ENCODE results near the gene ARMC3. TPM values are rescaled to one million over a fixed set of nuclear protein-coding genes. Genes with fewer than 3 reads are reported as not detected.

The ARMC3 gene
- total RNA-seq, 1 donor = 2.1 TPM

- no peaks in the 10 kb centered on the region for H3K4me1 ChIP-seq (ENCODE audit: insufficient read depth, low read length)
- no peak overlapping the region for H3K4me3 ChIP-seq (ENCODE audit: low read length)
- no peaks in the 10 kb centered on the region for H3K9me3 ChIP-seq (ENCODE audit: low read depth, low read length)
- H3K27me3 ChIP-seq (ENCODE audit: insufficient read depth, low read length) = no peaks in the 10 kb centered on the region
Measured at GRCh38 chr10:22958338-22958737, 30.5 kb downstream of the ARMC3 start.

DNA sequence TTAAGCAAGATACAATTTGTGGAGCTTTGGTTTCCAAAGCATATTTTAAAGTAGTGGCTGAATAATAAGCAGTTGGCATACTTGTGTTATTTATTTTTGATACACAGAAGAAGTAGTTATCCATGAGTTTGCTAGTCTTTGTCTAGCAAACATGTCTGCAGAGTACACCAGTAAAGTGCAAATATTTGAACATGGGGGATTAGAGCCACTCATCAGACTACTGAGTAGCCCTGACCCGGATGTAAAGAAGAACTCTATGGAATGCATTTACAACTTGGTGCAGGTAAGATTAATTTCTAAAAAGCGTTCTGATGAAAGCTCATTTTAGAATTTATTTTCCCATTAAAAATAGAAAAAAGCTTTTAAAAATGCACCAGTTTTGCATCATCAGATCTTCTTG, 31.4 kb downstream of the ARMC3 start:
- Histone ChIP-seq H3K9me3 (ENCODE audit: low read depth, low read length) (no peaks in the 10 kb centered on the region), H3K27me3 (ENCODE audit: insufficient read depth, low read length) (no peaks in the 10 kb centered on the region), H3K4me1 (ENCODE audit: insufficient read depth, low read length) (no peaks in the 10 kb centered on the region), H3K4me3 (ENCODE audit: low read length) (no peak overlapping the region)

- Histone ChIP-seq H3K9me3 (ENCODE audit: low read depth, low read length) (no peaks in the 10 kb centered on the region), H3K4me3 (ENCODE audit: low read length) (no peak overlapping the region)
Measured at GRCh38 chr10:22959950-22960349, 32.1 kb downstream of the ARMC3 start.

GRCh38 chr10:22962817-22963216, 35.0 kb downstream of the ARMC3 start:
- Histone ChIP-seq H3K4me1 (ENCODE audit: insufficient read depth, low read length) (no peaks in the 10 kb centered on the region), H3K27me3 (ENCODE audit: insufficient read depth, low read length) (no peaks in the 10 kb centered on the region), H3K9me3 (ENCODE audit: low read depth, low read length) (no peaks in the 10 kb centered on the region), H3K4me3 (ENCODE audit: low read length) (no peak overlapping the region)

More at GRCh38 chr10:22959950-22960349, 32.1 kb downstream of the ARMC3 start:
- no peaks in the 10 kb centered on the region for H3K27me3 ChIP-seq (ENCODE audit: insufficient read depth, low read length)
- H3K4me1 ChIP-seq (ENCODE audit: insufficient read depth, low read length) = no peaks in the 10 kb centered on the region

- Histone ChIP-seq H3K9me3 (ENCODE audit: low read depth, low read length) (no peaks in the 10 kb centered on the region), H3K27me3 (ENCODE audit: insufficient read depth, low read length) (no peaks in the 10 kb centered on the region), H3K4me3 (ENCODE audit: low read length) (no peak overlapping the region), H3K4me1 (ENCODE audit: insufficient read depth, low read length) (no peaks in the 10 kb centered on the region)
Measured at GRCh38 chr10:22969704-22970103, 41.9 kb downstream of the ARMC3 start.

DNA sequence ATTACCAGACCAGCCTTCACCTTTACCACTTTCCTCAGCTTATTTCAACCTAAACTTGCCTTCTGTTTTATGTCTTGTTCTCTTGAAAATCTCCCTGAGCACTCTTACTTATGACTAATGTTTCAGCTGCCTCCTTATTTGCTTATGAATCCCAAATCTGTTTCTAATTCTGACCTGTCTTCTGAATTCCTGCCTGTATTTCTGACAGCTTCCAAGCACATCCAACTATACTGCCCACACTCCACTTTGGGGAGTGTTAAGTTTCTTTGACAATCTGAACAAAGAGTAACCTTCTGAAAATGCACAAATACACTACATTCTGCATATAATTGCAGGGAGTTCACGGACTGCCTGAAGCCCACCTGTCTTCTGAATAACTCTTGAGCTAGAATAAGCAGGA, 48.7 kb downstream of the ARMC3 start:
- Histone ChIP-seq H3K27me3 (ENCODE audit: insufficient read depth, low read length) (no peaks in the 10 kb centered on the region), H3K4me3 (ENCODE audit: low read length) (no peak overlapping the region), H3K4me1 (ENCODE audit: insufficient read depth, low read length) (no peaks in the 10 kb centered on the region), H3K9me3 (ENCODE audit: low read depth, low read length) (no peaks in the 10 kb centered on the region)

DNA sequence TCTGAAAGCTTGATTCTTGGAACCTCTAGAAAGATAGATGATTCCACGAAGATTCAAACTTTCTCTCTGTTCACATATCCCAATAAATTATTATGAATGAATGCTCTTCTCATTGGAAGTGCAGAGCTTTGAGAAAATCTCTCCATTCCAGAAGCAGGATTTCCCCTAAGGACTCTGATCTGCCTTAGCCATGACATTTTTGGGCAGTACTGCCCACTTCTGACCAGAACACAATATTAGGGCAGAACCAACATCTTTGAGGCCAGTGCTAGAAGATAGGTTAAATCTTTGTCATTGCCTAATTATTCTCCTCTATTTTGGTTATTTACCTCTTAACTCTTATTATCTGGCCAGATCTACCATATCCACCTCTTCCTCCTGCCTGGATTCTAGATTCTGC, 49.9 kb downstream of the ARMC3 start:
- Histone ChIP-seq H3K27me3 (ENCODE audit: insufficient read depth, low read length) (no peaks in the 10 kb centered on the region), H3K4me1 (ENCODE audit: insufficient read depth, low read length) (no peaks in the 10 kb centered on the region), H3K9me3 (ENCODE audit: low read depth, low read length) (no peaks in the 10 kb centered on the region), H3K4me3 (ENCODE audit: low read length) (no peak overlapping the region)

DNA sequence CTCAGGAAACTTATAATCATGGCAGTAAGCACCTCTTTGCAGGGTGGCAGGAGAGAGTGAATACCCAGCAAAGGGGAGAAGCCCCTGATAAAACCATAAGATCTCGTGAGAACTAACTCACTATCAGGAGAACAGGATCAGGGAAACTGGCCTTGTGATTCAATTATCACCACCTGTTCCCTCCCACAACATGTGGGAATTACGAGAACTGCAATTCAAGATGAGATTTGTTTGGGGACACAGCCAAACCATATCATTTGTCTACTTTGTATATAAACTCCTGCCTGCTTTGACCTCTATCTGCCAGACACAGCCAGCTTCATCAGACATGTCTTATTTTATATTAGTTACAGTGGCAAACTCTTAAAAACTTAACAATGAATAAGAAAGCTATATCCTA, 50.4 kb downstream of the ARMC3 start:
- Histone ChIP-seq H3K9me3 (ENCODE audit: low read depth, low read length) (no peaks in the 10 kb centered on the region), H3K27me3 (ENCODE audit: insufficient read depth, low read length) (no peaks in the 10 kb centered on the region), H3K4me1 (ENCODE audit: insufficient read depth, low read length) (no peaks in the 10 kb centered on the region), H3K4me3 (ENCODE audit: low read length) (no peak overlapping the region)

GRCh38 chr10:22978918-22979317, 51.1 kb downstream of the ARMC3 start:
- no peak overlapping the region for H3K4me3 ChIP-seq (ENCODE audit: low read length)
- no peaks in the 10 kb centered on the region for H3K4me1 ChIP-seq (ENCODE audit: insufficient read depth, low read length)
- H3K27me3 ChIP-seq (ENCODE audit: insufficient read depth, low read length) = no peaks in the 10 kb centered on the region
- no peaks in the 10 kb centered on the region for H3K9me3 ChIP-seq (ENCODE audit: low read depth, low read length)

GRCh38 chr10:22980822-22981221, 53.0 kb downstream of the ARMC3 start:
- Histone ChIP-seq H3K9me3 (ENCODE audit: low read depth, low read length) (no peaks in the 10 kb centered on the region), H3K4me3 (ENCODE audit: low read length) (no peak overlapping the region), H3K4me1 (ENCODE audit: insufficient read depth, low read length) (no peaks in the 10 kb centered on the region), H3K27me3 (ENCODE audit: insufficient read depth, low read length) (no peaks in the 10 kb centered on the region)

GRCh38 chr10:22984066-22984465, 56.2 kb downstream of the ARMC3 start:
- H3K27me3 ChIP-seq (ENCODE audit: insufficient read depth, low read length) = no peaks in the 10 kb centered on the region

GRCh38 chr10:22986771-22987542, 59.1 kb downstream of the ARMC3 start:
- no peaks in the 10 kb centered on the region for H3K9me3 ChIP-seq (ENCODE audit: low read depth, low read length)
- H3K4me1 ChIP-seq (ENCODE audit: insufficient read depth, low read length) = no peaks in the 10 kb centered on the region
- H3K4me3 ChIP-seq (ENCODE audit: low read length) = no peak overlapping the region
- H3K27me3 ChIP-seq (ENCODE audit: insufficient read depth, low read length) = no peaks in the 10 kb centered on the region

More at GRCh38 chr10:22984066-22984465, 56.2 kb downstream of the ARMC3 start:
- no peaks in the 10 kb centered on the region for H3K4me1 ChIP-seq (ENCODE audit: insufficient read depth, low read length)
- H3K4me3 ChIP-seq (ENCODE audit: low read length) = no peak overlapping the region
- H3K9me3 ChIP-seq (ENCODE audit: low read depth, low read length) = no peaks in the 10 kb centered on the region

DNA sequence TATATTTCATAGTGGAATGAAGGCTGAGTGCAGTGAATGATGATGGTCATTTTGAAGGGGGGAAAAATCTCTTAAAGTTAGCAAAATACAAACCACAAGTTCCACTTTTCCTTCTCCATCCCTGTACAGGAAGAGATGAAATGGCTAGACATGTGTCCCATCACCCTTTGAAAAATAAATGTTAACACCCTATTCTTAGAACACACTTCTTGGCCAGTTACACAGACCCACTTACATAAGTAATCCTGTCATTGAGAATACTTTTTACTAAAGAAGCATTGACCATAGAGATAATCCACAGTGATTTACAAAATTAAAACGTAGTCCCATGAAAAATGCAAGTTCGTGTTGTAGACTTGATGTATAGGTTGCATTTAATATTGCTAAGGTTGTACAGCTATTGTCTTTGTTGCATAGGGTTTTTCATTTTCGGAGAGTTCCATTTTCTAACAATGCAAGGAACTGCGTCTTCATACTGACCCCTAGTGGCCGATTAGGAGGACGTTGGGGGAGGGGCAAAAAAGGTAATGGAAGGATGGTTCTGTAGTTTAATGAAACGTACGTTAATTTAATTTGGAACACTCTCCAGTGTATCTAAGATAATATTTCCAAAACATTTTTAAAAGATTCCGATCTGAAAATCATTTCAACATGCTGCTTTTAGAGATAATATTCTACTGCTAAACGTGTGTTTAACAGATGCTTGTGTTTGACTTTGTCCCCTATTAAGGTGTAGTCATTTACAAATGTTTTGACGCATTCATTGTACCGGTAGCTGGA, 60.9 kb downstream of the ARMC3 start:
- Histone ChIP-seq H3K9me3 (ENCODE audit: low read depth, low read length) (no peaks in the 10 kb centered on the region), H3K27me3 (ENCODE audit: insufficient read depth, low read length) (no peaks in the 10 kb centered on the region), H3K4me3 (ENCODE audit: low read length) (no peak overlapping the region), H3K4me1 (ENCODE audit: insufficient read depth, low read length) (no peaks in the 10 kb centered on the region)

DNA sequence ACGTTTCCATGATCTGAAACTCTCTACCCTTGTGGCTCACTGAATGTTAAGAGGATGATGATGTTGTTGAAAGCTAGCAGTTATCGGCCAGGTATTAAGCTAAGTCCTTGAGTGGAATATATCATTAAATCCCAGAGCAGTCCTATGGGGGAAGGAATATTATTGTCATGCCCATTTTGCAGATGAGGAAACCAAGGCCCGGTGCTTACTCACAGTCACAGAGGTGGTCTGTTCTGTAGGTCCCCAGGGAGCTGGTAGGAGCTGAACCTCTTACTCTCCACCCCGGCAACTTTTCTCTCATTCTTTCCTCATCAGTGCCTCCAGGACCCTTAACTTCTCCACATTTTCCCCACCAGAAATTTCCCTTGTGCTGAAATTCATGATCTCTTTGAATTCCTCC, 62.6 kb downstream of the ARMC3 start:
- Histone ChIP-seq H3K4me1 (ENCODE audit: insufficient read depth, low read length) (no peaks in the 10 kb centered on the region), H3K27me3 (ENCODE audit: insufficient read depth, low read length) (no peaks in the 10 kb centered on the region), H3K9me3 (ENCODE audit: low read depth, low read length) (no peaks in the 10 kb centered on the region), H3K4me3 (ENCODE audit: low read length) (no peak overlapping the region)

- H3K4me3 ChIP-seq (ENCODE audit: low read length) = no peak overlapping the region
- H3K27me3 ChIP-seq (ENCODE audit: insufficient read depth, low read length) = peaks cover 2% of the 10 kb centered on the region
- H3K4me1 ChIP-seq (ENCODE audit: insufficient read depth, low read length) = no peaks in the 10 kb centered on the region
- H3K9me3 ChIP-seq (ENCODE audit: low read depth, low read length) = no peaks in the 10 kb centered on the region
Measured at GRCh38 chr10:22992075-22992474, 64.2 kb downstream of the ARMC3 start.
